WTC11 (cell line): ENCODE results near the gene SAMD4A. TPM values are rescaled to one million over a fixed set of nuclear protein-coding genes. Genes with fewer than 3 reads are reported as not detected.
A peak's percentile ranks its signal among the peaks of the same experiment; 100 is the strongest.

Experiments used
- ATAC-seq: fragments of 200-7000 bp; cut with Tn5 transposase; 2 replicates; pipeline ENCODE4 v1.10.0; 2021; ENCODE audit warnings: mild to moderate bottlenecking, moderate library complexity
- CTCF ChIA-PET: fragments of 300-600 bp; sonication (Branson Sonifier 250); formaldehyde crosslinking; loops from one replicate; lab custom pipeline; 2021; ENCODE audit warnings: antibody characterized with exemption; lab: Charles Lee
- POLR2A ChIA-PET: fragments of 350-600 bp; sonication (Branson Sonifier 250); formaldehyde crosslinking; loops from one replicate; lab custom pipeline; 2021; ENCODE audit warnings: antibody characterized with exemption; lab: Charles Lee
- DNase-seq: peaks from one replicate; pipeline ENCODE4 v3.0.0; 2021; ENCODE audit warnings: low spot score
- H3K27ac Mint-ChIP-seq: 2 replicates; pipeline ENCODE4 v1.8.0; 2021; ENCODE audit warnings: mixed read lengths
- H3K27me3 Mint-ChIP-seq: 2 replicates; pipeline ENCODE4 v1.8.0; 2021; ENCODE audit warnings: low read depth, mild to moderate bottlenecking, moderate library complexity, mixed read lengths
- H3K36me3 Mint-ChIP-seq: 2 replicates; pipeline ENCODE4 v1.8.0; 2021; ENCODE audit warnings: mixed read lengths
- H3K4me1 Mint-ChIP-seq: 2 replicates; pipeline ENCODE4 v1.8.0; 2022; ENCODE audit warnings: mixed read lengths
- H3K4me3 Mint-ChIP-seq: 2 replicates; pipeline ENCODE4 v1.8.0; 2021; ENCODE audit warnings: mild to moderate bottlenecking, moderate library complexity, mixed read lengths
- H3K9me3 Mint-ChIP-seq: 2 replicates; pipeline ENCODE4 v1.8.0; 2021; ENCODE audit warnings: mixed read lengths
- AFF4 ChIP-seq: sonication (generic); formaldehyde crosslinking; IDR thresholded peaks from 2 replicates; pipeline ENCODE4 v1.8.1; 2023; ENCODE audit warnings: mild to moderate bottlenecking, missing genetic modification reagents, borderline replicate concordance
- ARID4B ChIP-seq: sonication (generic); formaldehyde crosslinking; IDR thresholded peaks from 2 replicates; pipeline ENCODE4 v1.8.0; 2023; ENCODE audit warnings: missing genetic modification reagents, mild to moderate bottlenecking, borderline replicate concordance
- ATF6 ChIP-seq: sonication (generic); formaldehyde crosslinking; IDR thresholded peaks from 2 replicates; pipeline ENCODE4 v1.8.1; 2023; ENCODE audit warnings: mild to moderate bottlenecking, missing genetic modification reagents
- CREB1 ChIP-seq: sonication (generic); formaldehyde crosslinking; IDR thresholded peaks from 2 replicates; pipeline ENCODE4 v1.8.0; 2023; ENCODE audit warnings: mild to moderate bottlenecking, missing genetic modification reagents
- E2F5 ChIP-seq: sonication (generic); formaldehyde crosslinking; IDR thresholded peaks from 2 replicates; pipeline ENCODE4 v1.8.1; 2022; ENCODE audit warnings: mild to moderate bottlenecking, moderate library complexity, missing genetic modification reagents
- ESRRA ChIP-seq: sonication (generic); formaldehyde crosslinking; IDR thresholded peaks from 2 replicates; pipeline ENCODE4 v1.8.1; 2022; ENCODE audit warnings: mild to moderate bottlenecking, missing genetic modification reagents, borderline replicate concordance
- MXD4 ChIP-seq: fragments of 250-450 bp; sonication (Bioruptor Pico); IDR thresholded peaks from 2 replicates; pipeline ENCODE4 v1.8.0; 2021; ENCODE audit warnings: mild to moderate bottlenecking, moderate library complexity, borderline replicate concordance
- MYBL2 ChIP-seq: sonication (generic); formaldehyde crosslinking; IDR thresholded peaks from 2 replicates; pipeline ENCODE4 v1.8.1; 2023; ENCODE audit warnings: mild to moderate bottlenecking, moderate library complexity, missing genetic modification reagents
- SP1 ChIP-seq: sonication (generic); formaldehyde crosslinking; conservative IDR thresholded peaks from 2 replicates; pipeline ENCODE4 v1.8.1; 2022; ENCODE audit warnings: missing genetic modification reagents
- TEAD1 ChIP-seq: sonication (generic); formaldehyde crosslinking; IDR thresholded peaks from 2 replicates; pipeline ENCODE4 v1.8.0; 2022; ENCODE audit warnings: mild to moderate bottlenecking, missing genetic modification reagents
- TP53 ChIP-seq: sonication (generic); formaldehyde crosslinking; IDR thresholded peaks from 2 replicates; pipeline ENCODE4 v1.8.1; 2023; ENCODE audit warnings: mild to moderate bottlenecking, missing genetic modification reagents
- ZNF425 ChIP-seq: fragments of 250-450 bp; sonication (Bioruptor Pico); conservative IDR thresholded peaks from 2 replicates; pipeline ENCODE4 v1.9.0; 2021; ENCODE audit warnings: mild to moderate bottlenecking
- total RNA-seq: library from RNA; stranded (reverse); gene quantifications from 3 replicates; pipeline ENCODE4 v1.2.3, GENCODE V29; 2021

The SAMD4A gene
- total RNA-seq, 1 experiment from 2014 or later, result 6.0 TPM

- peak; percentile 49 for ATAC-seq
- peaks cover 6% of the 10 kb centered on the region for H3K9me3 Mint-ChIP-seq
- H3K4me3 Mint-ChIP-seq, result no peak overlapping the region
- ChIA-PET POLR2A (interaction anchor here (0.7 to 1.8 kb wide), 2 partner anchors 21 to 239 kb away, joined by 3 to 6 read pairs; no protein-coding TSS in a partner anchor), CTCF (interaction anchor here (0.6 to 5.5 kb wide), 18 partner anchors 10 to 384 kb away, joined by 3 to 51 read pairs (median 5); partner anchors contain the start of gene GCH1)
- peaks cover 15% of the 10 kb centered on the region for H3K27me3 Mint-ChIP-seq
- H3K4me1 Mint-ChIP-seq, result peaks cover 21% of the 10 kb centered on the region
- TF ChIP-seq SP1, result no peak
- TF ChIP-seq AFF4 (CRISPR knock-in tag), result no peak
- TF ChIP-seq ZNF425 (CRISPR knock-in tag), result no peak
- TF ChIP-seq CREB1 (CRISPR knock-in tag), result no peak
- no peak for TF ChIP-seq MYBL2
- no peak for TF ChIP-seq ATF6
- TF ChIP-seq MXD4 (CRISPR knock-in tag), result no peak
- no peak for TF ChIP-seq ESRRA (CRISPR knock-in tag)
- no peak for TF ChIP-seq TP53 (CRISPR knock-in tag)
- no peak for TF ChIP-seq TEAD1
- no peak for TF ChIP-seq E2F5
- no peak for TF ChIP-seq ARID4B (CRISPR knock-in tag)
- TF ChIP-seq, all 79 proteins: peak for 0
- DNase-seq, result no peak
- H3K27ac Mint-ChIP-seq, result no peak overlapping the region
- no peaks in the 10 kb centered on the region for H3K36me3 Mint-ChIP-seq
These were observed 237.7 kb downstream of the SAMD4A start for GRCh38 chr14:54804538-54805041.
